ENCODE results near the gene AGO3. TPM values are rescaled to one million over a fixed set of nuclear protein-coding genes. Genes with fewer than 3 reads are reported as not detected.

AGO3 gene
- total and polyA plus RNA-seq, 10 of the 15 experiments (the other 5 are each of a cell fraction or from before 2014, with no cell fraction given): 3.9 to 35.2 (median 12.5) TPM

DNA sequence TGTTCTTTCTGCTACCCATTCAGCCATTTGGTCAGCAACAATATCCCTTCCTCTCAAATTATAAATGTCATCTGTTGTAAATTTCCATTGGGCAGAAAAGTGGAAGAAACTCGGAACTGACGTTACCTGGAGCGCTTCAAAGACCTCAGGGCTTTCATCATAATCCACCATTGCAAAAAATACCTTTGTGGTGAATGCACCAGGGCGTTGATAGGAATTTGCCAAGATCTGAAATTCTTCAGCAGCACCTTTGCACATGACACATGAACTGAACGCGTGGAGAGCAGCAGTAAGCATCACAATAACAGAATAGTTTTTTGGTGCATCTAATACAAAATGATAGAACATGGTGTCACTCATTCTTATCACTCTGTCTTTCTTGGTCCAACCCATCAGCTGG, 149.9 kb downstream of the AGO3 start (continued):
- TF ChIP-seq, protein P1, sequence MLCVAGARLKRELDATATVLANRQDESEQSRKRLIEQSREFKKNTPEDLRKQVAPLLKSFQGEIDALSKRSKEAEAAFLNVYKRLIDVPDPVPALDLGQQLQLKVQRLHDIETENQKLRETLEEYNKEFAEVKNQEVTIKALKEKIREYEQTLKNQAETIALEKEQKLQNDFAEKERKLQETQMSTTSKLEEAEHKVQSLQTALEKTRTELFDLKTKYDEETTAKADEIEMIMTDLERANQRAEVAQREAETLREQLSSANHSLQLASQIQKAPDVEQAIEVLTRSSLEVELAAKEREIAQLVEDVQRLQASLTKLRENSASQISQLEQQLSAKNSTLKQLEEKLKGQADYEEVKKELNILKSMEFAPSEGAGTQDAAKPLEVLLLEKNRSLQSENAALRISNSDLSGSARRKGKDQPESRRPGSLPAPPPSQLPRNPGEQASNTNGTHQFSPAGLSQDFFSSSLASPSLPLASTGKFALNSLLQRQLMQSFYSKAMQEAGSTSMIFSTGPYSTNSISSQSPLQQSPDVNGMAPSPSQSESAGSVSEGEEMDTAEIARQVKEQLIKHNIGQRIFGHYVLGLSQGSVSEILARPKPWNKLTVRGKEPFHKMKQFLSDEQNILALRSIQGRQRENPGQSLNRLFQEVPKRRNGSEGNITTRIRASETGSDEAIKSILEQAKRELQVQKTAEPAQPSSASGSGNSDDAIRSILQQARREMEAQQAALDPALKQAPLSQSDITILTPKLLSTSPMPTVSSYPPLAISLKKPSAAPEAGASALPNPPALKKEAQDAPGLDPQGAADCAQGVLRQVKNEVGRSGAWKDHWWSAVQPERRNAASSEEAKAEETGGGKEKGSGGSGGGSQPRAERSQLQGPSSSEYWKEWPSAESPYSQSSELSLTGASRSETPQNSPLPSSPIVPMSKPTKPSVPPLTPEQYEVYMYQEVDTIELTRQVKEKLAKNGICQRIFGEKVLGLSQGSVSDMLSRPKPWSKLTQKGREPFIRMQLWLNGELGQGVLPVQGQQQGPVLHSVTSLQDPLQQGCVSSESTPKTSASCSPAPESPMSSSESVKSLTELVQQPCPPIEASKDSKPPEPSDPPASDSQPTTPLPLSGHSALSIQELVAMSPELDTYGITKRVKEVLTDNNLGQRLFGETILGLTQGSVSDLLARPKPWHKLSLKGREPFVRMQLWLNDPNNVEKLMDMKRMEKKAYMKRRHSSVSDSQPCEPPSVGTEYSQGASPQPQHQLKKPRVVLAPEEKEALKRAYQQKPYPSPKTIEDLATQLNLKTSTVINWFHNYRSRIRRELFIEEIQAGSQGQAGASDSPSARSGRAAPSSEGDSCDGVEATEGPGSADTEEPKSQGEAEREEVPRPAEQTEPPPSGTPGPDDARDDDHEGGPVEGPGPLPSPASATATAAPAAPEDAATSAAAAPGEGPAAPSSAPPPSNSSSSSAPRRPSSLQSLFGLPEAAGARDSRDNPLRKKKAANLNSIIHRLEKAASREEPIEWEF (IDR thresholded peaks at IDR 0.05; ENCODE audit: insufficient replicate concordance, low read depth, low read length): no peak
- TF ChIP-seq GABPA (IDR thresholded peaks at IDR 0.05; ENCODE audit: low read depth) (no peak), CEBPB (IDR thresholded peaks at IDR 0.05; ENCODE audit: borderline replicate concordance in 1 of 2, low read depth in 2 of 2, low read length in 2 of 2) (no peak), POLR2AphosphoS2 (IDR thresholded peaks at IDR 0.05; ENCODE audit: low read depth, low read length) (no peak), ZNF24 (IDR thresholded peaks at IDR 0.05) (no peak), STAT1 (conservative IDR thresholded peaks at IDR 0.05) (no peak), NR2C1 (IDR thresholded peaks at IDR 0.05) (no peak), SMAD5 (IDR thresholded peaks at IDR 0.05; ENCODE audit: low read depth) (no peak), SUZ12 (IDR thresholded peaks at IDR 0.05; ENCODE audit: unreplicated experiment) (no peak)
- TF ChIP-seq, protein P2, sequence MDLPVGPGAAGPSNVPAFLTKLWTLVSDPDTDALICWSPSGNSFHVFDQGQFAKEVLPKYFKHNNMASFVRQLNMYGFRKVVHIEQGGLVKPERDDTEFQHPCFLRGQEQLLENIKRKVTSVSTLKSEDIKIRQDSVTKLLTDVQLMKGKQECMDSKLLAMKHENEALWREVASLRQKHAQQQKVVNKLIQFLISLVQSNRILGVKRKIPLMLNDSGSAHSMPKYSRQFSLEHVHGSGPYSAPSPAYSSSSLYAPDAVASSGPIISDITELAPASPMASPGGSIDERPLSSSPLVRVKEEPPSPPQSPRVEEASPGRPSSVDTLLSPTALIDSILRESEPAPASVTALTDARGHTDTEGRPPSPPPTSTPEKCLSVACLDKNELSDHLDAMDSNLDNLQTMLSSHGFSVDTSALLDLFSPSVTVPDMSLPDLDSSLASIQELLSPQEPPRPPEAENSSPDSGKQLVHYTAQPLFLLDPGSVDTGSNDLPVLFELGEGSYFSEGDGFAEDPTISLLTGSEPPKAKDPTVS (IDR thresholded peaks at IDR 0.05; ENCODE audit: low read depth, low read length): no peak
- TF ChIP-seq, protein P3, sequence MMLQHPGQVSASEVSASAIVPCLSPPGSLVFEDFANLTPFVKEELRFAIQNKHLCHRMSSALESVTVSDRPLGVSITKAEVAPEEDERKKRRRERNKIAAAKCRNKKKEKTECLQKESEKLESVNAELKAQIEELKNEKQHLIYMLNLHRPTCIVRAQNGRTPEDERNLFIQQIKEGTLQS (IDR thresholded peaks at IDR 0.05; ENCODE audit: borderline replicate concordance, extremely low read depth, low read depth, low read length): no peak
